Ishikawa (cell line): ENCODE data around the gene MYL2.

Experiments
- CEBPB ChIP-seq: IDR thresholded peaks from 2 replicates; pipeline ENCODE4 v1.6.1; 2012
- RAD21 ChIP-seq: IDR thresholded peaks from 2 replicates; pipeline ENCODE4 v1.6.1; 2012; ENCODE audit warnings: low read depth
- REST ChIP-seq: IDR thresholded peaks from 2 replicates; pipeline ENCODE4 v1.6.1; 2012; ENCODE audit warnings: low read depth, mild to moderate bottlenecking
- TAF1 ChIP-seq: IDR thresholded peaks from 2 replicates; pipeline ENCODE4 v1.6.1; 2012; ENCODE audit warnings: low read depth, mild to moderate bottlenecking
- TCF12 ChIP-seq: IDR thresholded peaks from 2 replicates; pipeline ENCODE4 v1.6.1; 2012; ENCODE audit warnings: low read depth
- TEAD4 ChIP-seq: IDR thresholded peaks from 2 replicates; pipeline ENCODE4 v1.6.1; 2012
- ZBTB7A ChIP-seq: IDR thresholded peaks from 2 replicates; pipeline ENCODE4 v1.6.1; 2012; ENCODE audit warnings: low read depth
- TF ChIP-seq, protein P1 (sequence below): IDR thresholded peaks from 2 replicates; pipeline ENCODE4 v1.6.1; 2012

DNA sequence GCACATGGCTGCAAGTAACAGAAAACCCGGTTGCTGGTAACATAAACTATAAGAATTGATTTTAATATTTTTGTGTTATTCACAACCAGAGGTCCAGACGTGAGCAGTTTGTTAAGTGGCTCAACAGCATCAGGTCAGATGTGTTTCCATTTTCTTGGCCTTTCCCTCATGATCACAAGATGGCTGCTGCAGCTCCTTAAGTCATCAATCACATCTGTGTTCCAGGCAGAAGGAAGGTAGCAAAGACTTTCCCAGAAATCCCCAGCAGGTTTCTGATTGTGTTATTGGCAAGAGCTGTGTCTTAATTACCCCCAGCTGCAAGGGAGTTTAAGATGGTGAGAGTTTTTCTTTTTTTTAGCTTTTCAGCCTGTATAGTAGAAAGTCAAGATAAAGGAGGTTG lies 40.4 kb upstream of the MYL2 start:
- TF ChIP-seq, protein P1, sequence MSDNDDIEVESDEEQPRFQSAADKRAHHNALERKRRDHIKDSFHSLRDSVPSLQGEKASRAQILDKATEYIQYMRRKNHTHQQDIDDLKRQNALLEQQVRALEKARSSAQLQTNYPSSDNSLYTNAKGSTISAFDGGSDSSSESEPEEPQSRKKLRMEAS: no peak
- TF ChIP-seq ZBTB7A (no peak), CEBPB (no peak), TCF12 (no peak), TAF1 (no peak), RAD21 (no peak), TEAD4 (no peak), REST (no peak)
